ENCODE results near the gene ZFYVE28.

GRCh38 chr4:2394528-2394927 lies 23.9 kb downstream of the ZFYVE28 start:
- no peak for TF ChIP-seq CTCF (IDR thresholded peaks at IDR 0.05; ENCODE audit: insufficient read depth, low read length, poor library complexity, severe bottlenecking)
- no peak for TF ChIP-seq EZH2phosphoT487 (conservative IDR thresholded peaks at IDR 0.05; ENCODE audit: low read length)

All from SU-DHL-6 (cell line).